DMS114 treated with DMSO at 0.1 percent for 48 hours (cell line): Measurements from ENCODE around the gene MGAM2.

Experiments used
- DNase-seq: peaks from one replicate; lab custom pipeline; 2025; ENCODE audit not compliant: unreplicated experiment; lab: John Stamatoyannopoulos, UW

Gene MGAM2

GRCh38 chr7:142120524-142120923 lies 9.0 kb downstream of the MGAM2 start:
- DNase-seq, result no peak

GRCh38 chr7:142123184-142123583 lies 11.7 kb downstream of the MGAM2 start:
- DNase-seq, result no peak

DNA sequence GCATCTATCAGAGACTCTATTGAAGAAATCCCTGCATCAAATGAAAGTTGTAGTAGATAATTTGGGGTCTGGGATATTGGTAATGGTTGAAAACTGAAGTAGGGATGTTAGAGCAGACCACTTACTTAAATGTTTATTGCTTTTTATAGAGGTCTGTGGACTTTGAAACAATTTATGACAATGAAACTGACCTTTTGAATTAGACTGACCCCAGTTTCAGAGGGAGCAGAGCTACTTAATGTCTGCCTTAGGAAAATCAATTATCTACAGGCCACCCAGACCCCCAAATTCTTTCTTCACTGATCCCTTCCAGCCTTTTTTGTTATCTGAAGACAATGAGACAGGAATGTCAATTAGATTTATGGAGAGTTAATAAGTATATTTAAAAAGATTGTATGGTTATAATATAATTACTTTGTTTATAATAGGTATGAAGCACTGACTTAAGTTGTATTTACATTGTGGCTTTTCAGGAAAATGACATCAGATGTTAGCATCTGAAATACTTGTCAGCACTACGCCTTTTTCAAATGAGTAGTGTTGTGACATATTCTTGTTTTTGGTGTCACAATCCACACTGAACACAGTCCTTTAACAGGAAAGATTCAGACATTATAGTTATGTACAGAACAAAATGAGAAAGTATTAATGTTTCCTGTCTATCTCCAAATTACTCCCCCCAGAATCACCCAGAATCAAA lies 13.9 kb downstream of the MGAM2 start:
- no peak for DNase-seq

DNA sequence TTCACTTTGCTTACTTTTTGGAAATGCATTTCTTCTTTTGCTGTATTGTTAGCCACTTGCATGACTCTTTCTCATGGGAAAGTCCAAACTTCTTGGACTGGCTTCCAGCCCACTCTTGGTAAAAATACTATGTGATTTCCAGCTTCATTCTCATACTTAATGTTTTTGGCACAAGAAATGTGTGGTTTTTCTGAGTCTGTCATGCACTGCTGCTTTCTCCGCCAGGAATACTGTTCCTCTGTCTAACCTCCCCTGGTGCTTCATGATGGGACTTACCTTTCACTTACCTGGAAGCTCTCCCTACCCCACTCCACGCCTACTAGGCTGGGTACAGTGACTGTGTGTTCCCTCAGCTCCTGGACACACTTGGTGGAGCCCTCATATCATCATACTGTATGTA lies 18.7 kb downstream of the MGAM2 start:
- DNase-seq, result no peak

GRCh38 chr7:142131439-142132185 lies 20.1 kb downstream of the MGAM2 start:
- no peak for DNase-seq

DNA sequence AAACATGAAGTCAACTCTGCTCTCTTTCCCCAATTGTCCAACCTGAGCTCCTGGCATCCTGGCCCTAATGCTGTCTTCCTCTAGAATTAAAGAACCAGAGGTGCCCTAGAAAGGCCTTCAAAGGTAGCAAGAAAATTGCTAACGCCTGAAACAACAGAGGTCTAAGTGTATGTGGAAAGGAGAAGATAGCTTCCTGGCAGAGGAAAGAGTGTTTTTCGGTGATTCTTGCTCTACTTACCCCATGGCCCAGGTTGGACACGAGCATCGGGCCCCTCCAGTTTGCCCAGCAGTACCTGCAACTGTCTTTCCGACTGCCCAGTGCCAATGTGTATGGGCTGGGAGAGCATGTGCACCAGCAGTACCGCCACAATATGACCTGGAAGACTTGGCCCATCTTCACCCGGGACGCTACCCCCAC lies 22.2 kb downstream of the MGAM2 start:
- no peak for DNase-seq

- no peak for DNase-seq
Measured at GRCh38 chr7:142134909-142135308, 23.4 kb downstream of the MGAM2 start.

GRCh38 chr7:142138996-142139395 lies 27.5 kb downstream of the MGAM2 start:
- DNase-seq, result no peak

DNA sequence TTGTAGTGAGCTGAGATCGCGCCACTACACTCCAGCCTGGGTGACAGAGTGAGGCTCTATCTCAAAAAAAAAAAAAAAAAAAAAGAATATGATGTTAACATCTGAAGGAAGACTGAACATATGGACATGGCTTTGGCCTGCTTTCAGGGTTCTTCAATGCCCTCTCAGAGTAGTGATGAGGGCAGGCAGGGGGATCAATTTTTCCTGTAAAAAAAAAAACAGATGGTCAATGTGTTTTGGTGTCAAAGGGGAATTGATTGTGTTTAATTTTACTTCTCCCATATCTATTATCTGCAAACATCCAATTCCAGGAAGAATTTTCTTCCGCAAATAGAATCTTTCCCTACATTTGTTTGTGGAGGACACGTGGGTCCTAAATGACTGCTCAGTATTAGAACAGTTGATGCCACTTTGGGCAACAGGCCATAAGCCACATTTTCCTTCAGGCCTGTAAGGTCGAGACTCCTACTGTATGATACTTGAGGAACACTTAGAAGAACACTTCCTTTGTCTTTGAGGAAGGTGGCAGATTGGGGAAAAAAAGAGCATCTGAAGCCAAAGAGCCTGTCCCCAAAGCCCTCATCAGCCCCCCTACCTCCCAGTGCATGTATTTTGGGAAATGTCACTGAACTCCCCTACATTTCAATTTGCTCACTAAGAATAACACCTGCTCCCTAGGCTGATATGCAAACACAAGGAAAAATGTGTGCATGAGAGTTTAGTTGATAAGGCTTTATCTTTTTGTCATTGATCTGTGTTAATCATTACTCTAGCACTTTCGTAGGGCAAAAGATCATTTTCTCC lies 28.3 kb downstream of the MGAM2 start:
- no peak for DNase-seq

GRCh38 chr7:142140401-142140959 lies 29.0 kb downstream of the MGAM2 start:
- no peak for DNase-seq

DNA sequence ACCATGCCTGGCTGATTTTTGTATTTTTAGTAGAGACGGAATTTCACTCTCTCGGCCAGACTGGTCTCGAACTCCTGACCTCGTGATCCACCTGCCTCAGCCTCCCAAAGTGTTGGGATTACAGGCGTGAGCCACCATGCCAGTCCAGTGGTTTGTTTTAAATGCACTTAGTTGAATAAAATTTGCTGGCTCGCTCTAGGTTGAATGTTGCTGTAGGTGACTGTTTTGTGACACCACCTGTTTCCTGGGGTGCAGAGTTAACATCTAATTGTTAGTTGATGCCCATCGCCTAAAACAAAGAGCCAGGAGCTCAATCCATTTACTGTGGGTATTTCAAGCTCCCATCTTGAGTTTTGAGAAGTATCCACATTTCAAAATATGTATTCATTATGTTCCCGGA lies 31.2 kb downstream of the MGAM2 start:
- no peak for DNase-seq

- no peak for DNase-seq
Measured at GRCh38 chr7:142146124-142146523, 34.6 kb downstream of the MGAM2 start.

- no peak for DNase-seq
Measured at GRCh38 chr7:142150356-142150755, 38.8 kb downstream of the MGAM2 start.

- DNase-seq, result no peak
Measured at GRCh38 chr7:142150869-142151268, 39.4 kb downstream of the MGAM2 start.

GRCh38 chr7:142152076-142152475 lies 40.6 kb downstream of the MGAM2 start:
- no peak for DNase-seq

- DNase-seq, result no peak
Measured at GRCh38 chr7:142153400-142153799, 41.9 kb downstream of the MGAM2 start.

- DNase-seq, result no peak
Measured at GRCh38 chr7:142158736-142159496, 47.4 kb downstream of the MGAM2 start.

GRCh38 chr7:142161921-142162320 lies 50.4 kb downstream of the MGAM2 start:
- DNase-seq, result no peak

DNA sequence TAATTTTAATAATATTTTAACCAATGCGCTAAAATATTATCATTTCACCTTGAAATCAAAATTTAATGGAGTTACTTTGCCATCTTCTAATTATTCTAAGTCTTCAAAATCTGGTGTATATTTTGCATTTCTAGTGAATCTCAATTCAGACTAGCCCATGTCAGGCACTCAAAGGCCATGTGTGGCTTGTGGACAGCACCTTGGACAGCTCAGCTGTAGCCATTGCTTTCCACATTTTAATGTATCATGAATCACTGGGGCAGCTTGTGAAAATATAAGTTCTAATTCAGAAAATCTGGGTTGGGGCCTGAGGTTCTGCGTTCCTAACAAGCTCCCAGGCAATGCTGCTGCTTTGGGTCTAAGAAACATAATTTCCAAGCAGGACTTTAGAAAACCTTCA lies 57.2 kb downstream of the MGAM2 start:
- DNase-seq, result no peak

GRCh38 chr7:142172932-142173331 lies 61.4 kb downstream of the MGAM2 start:
- DNase-seq, result no peak

GRCh38 chr7:142174441-142174840 lies 62.9 kb downstream of the MGAM2 start:
- DNase-seq, result no peak
